ENCODE data around the gene GET3. TPM values are rescaled to one million over a fixed set of nuclear protein-coding genes. Genes with fewer than 3 reads are reported as not detected.

GET3 gene
- total and polyA plus RNA-seq, 4 experiments from 2014 or later, result 30.8 to 114 (median 47.6) TPM

GRCh38 chr19:12782424-12783290 is 45.4 kb downstream of the GET3 start:
- DNase-seq, result peak in 4 of 5 donors; percentile 75 to 99 (median 97)
- Histone ChIP-seq H3K4me3 (ENCODE audit: low read length in 2 of 2) (peak overlapping the region; percentile 40 to 71), H3K4me1 (ENCODE audit: insufficient read depth, low read length) (peaks cover 68% of the 10 kb centered on the region), H3K27me3 (ENCODE audit: insufficient read depth, low read length) (no peaks in the 10 kb centered on the region), H3K36me3 (ENCODE audit: insufficient read depth, low read length) (no peaks in the 10 kb centered on the region), H3K9me3 (ENCODE audit: control insufficient read depth in 1 of 2, low read length in 2 of 2) (no peaks in the 10 kb centered on the region), H3K27ac (ENCODE audit: low read depth, low read length) (peak overlapping the region; percentile 99)
- Mint-ChIP-seq H3K36me3 (peaks cover 0 to 2% of the 10 kb centered on the region in 2 donors), H3K4me3 (peak overlapping the region; percentile 79 to 95 (median 88)), H3K27ac (peak overlapping the region in 2 of 7 donors; percentile 98 to 99), H3K4me1 (peaks cover 19 to 41% (median 28%) of the 10 kb centered on the region in 4 donors), H3K9me3 (peaks cover 0 to 1% (median 0%) of the 10 kb centered on the region in 8 donors), H3K27me3 (no peaks in the 10 kb centered on the region)
- ChIA-PET POLR2A (ENCODE audit: partially characterized antibody) (interaction anchor here (0.7 to 16.4 kb wide), 9 partner anchors 12 to 620 kb away, joined by 3 to 1162 read pairs (median 5); partner anchors contain the start of genes DHPS, JUNB, PRDX2 and RNASEH2A), CTCF (ENCODE audit: partially characterized antibody) (interaction anchor here (0.9 to 27.8 kb wide), 3 partner anchors 16 to 25 kb away, joined by 3 to 906 read pairs (median 6); partner anchors contain the start of genes JUNB, PRDX2, RNASEH2A and THSD8)
- intact Hi-C loops (cut with micrococcal nuclease), result loop anchor here (1.0 kb wide), 1 partner anchor 8 kb away; no protein-coding TSS in a partner anchor

- intact Hi-C loops (cut with micrococcal nuclease), result no loop called here
- POLR2A ChIA-PET (ENCODE audit: partially characterized antibody), result interaction anchor here (0.7 to 16.4 kb wide), 5 partner anchors 12 to 107 kb away, joined by 5 to 1162 read pairs (median 11); partner anchors contain the start of genes JUNB, PRDX2, RNASEH2A and THSD8
- Mint-ChIP-seq H3K9me3 (peaks cover 0 to 1% (median 0%) of the 10 kb centered on the region in 8 donors), H3K27ac (peak overlapping the region in 1 of 7 donors; percentile 98), H3K36me3 (peaks cover 0 to 2% of the 10 kb centered on the region in 2 donors), H3K4me1 (peaks cover 18 to 41% (median 28%) of the 10 kb centered on the region in 4 donors), H3K27me3 (no peaks in the 10 kb centered on the region), H3K4me3 (peak overlapping the region; percentile 57 to 88 (median 74))
- CTCF ChIA-PET (ENCODE audit: partially characterized antibody), result interaction anchor here (1.2 to 27.8 kb wide), 2 partner anchors 15 to 25 kb away, joined by 6 to 906 read pairs; partner anchors contain the start of genes JUNB, PRDX2, RNASEH2A and THSD8
- Histone ChIP-seq H3K36me3 (ENCODE audit: insufficient read depth, low read length) (no peaks in the 10 kb centered on the region), H3K4me1 (ENCODE audit: insufficient read depth, low read length) (peaks cover 66% of the 10 kb centered on the region), H3K9me3 (ENCODE audit: control insufficient read depth in 1 of 2, low read length in 2 of 2) (no peaks in the 10 kb centered on the region), H3K27me3 (ENCODE audit: insufficient read depth, low read length) (no peaks in the 10 kb centered on the region), H3K4me3 (ENCODE audit: low read length in 2 of 2) (no peak overlapping the region), H3K27ac (ENCODE audit: low read depth, low read length) (peak overlapping the region; percentile 99)
- peak in 2 of 5 donors; percentile 22 to 59 for DNase-seq
Observed at GRCh38 chr19:12783291-12783848, 46.1 kb downstream of the GET3 start.

GRCh38 chr19:12783849-12784393 is 46.6 kb downstream of the GET3 start:
- Histone ChIP-seq H3K36me3 (ENCODE audit: insufficient read depth, low read length) (no peaks in the 10 kb centered on the region), H3K27me3 (ENCODE audit: insufficient read depth, low read length) (no peaks in the 10 kb centered on the region), H3K4me3 (ENCODE audit: low read length in 2 of 2) (no peak overlapping the region), H3K27ac (ENCODE audit: low read depth, low read length) (peak overlapping the region; percentile 99), H3K4me1 (ENCODE audit: insufficient read depth, low read length) (peaks cover 66% of the 10 kb centered on the region), H3K9me3 (ENCODE audit: control insufficient read depth in 1 of 2, low read length in 2 of 2) (no peaks in the 10 kb centered on the region)
- peaks cover 0 to 1% (median 0%) of the 10 kb centered on the region in 8 donors for H3K9me3 Mint-ChIP-seq
- no peaks in the 10 kb centered on the region for H3K27me3 Mint-ChIP-seq
- peak in 1 of 5 donors; percentile 52 for DNase-seq
- peak overlapping the region in 1 of 7 donors; percentile 98 for H3K27ac Mint-ChIP-seq
- H3K4me3 Mint-ChIP-seq, result peak overlapping the region in 6 of 8 donors; percentile 63 to 79 (median 74)
- CTCF ChIA-PET (ENCODE audit: partially characterized antibody), result interaction anchor here (27.8 kb wide), 1 partner anchor 15 kb away, joined by 906 read pairs; the partner anchor contains the start of genes JUNB, PRDX2, RNASEH2A and THSD8
- intact Hi-C loops (cut with micrococcal nuclease), result no loop called here
- peaks cover 16 to 41% (median 26%) of the 10 kb centered on the region in 4 donors for H3K4me1 Mint-ChIP-seq
- H3K36me3 Mint-ChIP-seq, result peaks cover 0 to 2% of the 10 kb centered on the region in 2 donors
- POLR2A ChIA-PET (ENCODE audit: partially characterized antibody), result interaction anchor here (2.3 to 16.4 kb wide), 2 partner anchors 11 to 61 kb away, joined by 11 to 1162 read pairs; partner anchors contain the start of genes JUNB, PRDX2, THSD8 and TNPO2

GRCh38 chr19:12784394-12784870 is 47.1 kb downstream of the GET3 start:
- H3K27me3 ChIP-seq (ENCODE audit: insufficient read depth, low read length), result no peaks in the 10 kb centered on the region
- Mint-ChIP-seq H3K4me1 (peaks cover 14 to 41% (median 26%) of the 10 kb centered on the region in 4 donors), H3K9me3 (peaks cover 0 to 1% (median 0%) of the 10 kb centered on the region in 8 donors), H3K36me3 (peaks cover 0 to 2% of the 10 kb centered on the region in 2 donors), H3K27me3 (no peaks in the 10 kb centered on the region), H3K27ac (no peak overlapping the region), H3K4me3 (no peak overlapping the region)
- DNase-seq, result peak in 3 of 5 donors; percentile 38 to 74 (median 45)
- intact Hi-C loops (cut with micrococcal nuclease), result no loop called here
- no peaks in the 10 kb centered on the region for H3K9me3 ChIP-seq (ENCODE audit: control insufficient read depth in 1 of 2, low read length in 2 of 2)
- H3K4me1 ChIP-seq (ENCODE audit: insufficient read depth, low read length), result peaks cover 66% of the 10 kb centered on the region
- POLR2A ChIA-PET (ENCODE audit: partially characterized antibody), result interaction anchor here (16.4 kb wide), 1 partner anchor 10 kb away, joined by 1162 read pairs; the partner anchor contains the start of genes JUNB, PRDX2 and THSD8
- H3K27ac ChIP-seq (ENCODE audit: low read depth, low read length), result peak overlapping the region; percentile 99
- CTCF ChIA-PET (ENCODE audit: partially characterized antibody), result interaction anchor here (27.8 kb wide), 1 partner anchor 14 kb away, joined by 906 read pairs; the partner anchor contains the start of genes JUNB, PRDX2, RNASEH2A and THSD8
- no peak overlapping the region for H3K4me3 ChIP-seq (ENCODE audit: low read length in 2 of 2)
- no peaks in the 10 kb centered on the region for H3K36me3 ChIP-seq (ENCODE audit: insufficient read depth, low read length)

GRCh38 chr19:12784871-12785430 is 47.7 kb downstream of the GET3 start:
- intact Hi-C loops (cut with micrococcal nuclease), result no loop called here
- peak; percentile 59 to 84 (median 65) for DNase-seq
- H3K9me3 Mint-ChIP-seq, result peaks cover 0 to 1% (median 0%) of the 10 kb centered on the region in 8 donors
- peaks cover 67% of the 10 kb centered on the region for H3K4me1 ChIP-seq (ENCODE audit: insufficient read depth, low read length)
- no peak overlapping the region for H3K4me3 Mint-ChIP-seq
- no peak overlapping the region for H3K27ac Mint-ChIP-seq
- peaks cover 13 to 35% (median 23%) of the 10 kb centered on the region in 4 donors for H3K4me1 Mint-ChIP-seq
- no peaks in the 10 kb centered on the region for H3K9me3 ChIP-seq (ENCODE audit: control insufficient read depth in 1 of 2, low read length in 2 of 2)
- peak overlapping the region; percentile 99 for H3K27ac ChIP-seq (ENCODE audit: low read depth, low read length)
- H3K4me3 ChIP-seq (ENCODE audit: low read length in 2 of 2), result no peak overlapping the region
- H3K27me3 ChIP-seq (ENCODE audit: insufficient read depth, low read length), result no peaks in the 10 kb centered on the region
- POLR2A ChIA-PET (ENCODE audit: partially characterized antibody), result interaction anchor here (1.1 to 20.0 kb wide), 2 partner anchors 9 to 67 kb away, joined by 3 to 1162 read pairs; partner anchors contain the start of gene HOOK2
- CTCF ChIA-PET (ENCODE audit: partially characterized antibody), result interaction anchor here (1.0 to 1.1 kb wide), 2 partner anchors 8 to 11 kb away, joined by 4 read pairs; no protein-coding TSS in a partner anchor
- peaks cover 0 to 2% of the 10 kb centered on the region in 2 donors for H3K36me3 Mint-ChIP-seq
- no peaks in the 10 kb centered on the region for H3K36me3 ChIP-seq (ENCODE audit: insufficient read depth, low read length)
- H3K27me3 Mint-ChIP-seq, result no peaks in the 10 kb centered on the region

- Histone ChIP-seq H3K4me3 (ENCODE audit: low read length in 2 of 2) (no peak overlapping the region), H3K36me3 (ENCODE audit: insufficient read depth, low read length) (no peaks in the 10 kb centered on the region), H3K9me3 (ENCODE audit: control insufficient read depth in 1 of 2, low read length in 2 of 2) (no peaks in the 10 kb centered on the region), H3K27ac (ENCODE audit: low read depth, low read length) (peak overlapping the region; percentile 99), H3K27me3 (ENCODE audit: insufficient read depth, low read length) (no peaks in the 10 kb centered on the region), H3K4me1 (ENCODE audit: insufficient read depth, low read length) (peaks cover 71% of the 10 kb centered on the region)
- CTCF ChIA-PET (ENCODE audit: partially characterized antibody), result interaction anchor here (1.0 to 1.1 kb wide), 2 partner anchors 9 to 11 kb away, joined by 4 read pairs; no protein-coding TSS in a partner anchor
- intact Hi-C loops (cut with micrococcal nuclease), result no loop called here
- H3K27me3 Mint-ChIP-seq, result no peaks in the 10 kb centered on the region
- peaks cover 0 to 5% of the 10 kb centered on the region in 2 donors for H3K36me3 Mint-ChIP-seq
- peaks cover 0 to 1% (median 0%) of the 10 kb centered on the region in 8 donors for H3K9me3 Mint-ChIP-seq
- peaks cover 16 to 36% (median 26%) of the 10 kb centered on the region in 4 donors for H3K4me1 Mint-ChIP-seq
- DNase-seq, result peak in 1 of 5 donors; percentile 24
- H3K4me3 Mint-ChIP-seq, result no peak overlapping the region
- POLR2A ChIA-PET (ENCODE audit: partially characterized antibody), result interaction anchor here (1.1 to 20.0 kb wide), 2 partner anchors 9 to 67 kb away, joined by 3 to 1162 read pairs; partner anchors contain the start of gene HOOK2
- no peak overlapping the region for H3K27ac Mint-ChIP-seq
Observed at GRCh38 chr19:12785431-12786031, 48.2 kb downstream of the GET3 start.

Data from CD4-positive, alpha-beta memory T cell (primary cell).